HL-60/S4 (cell line): ENCODE measurements around the gene STMN3.
"Not testable (repeated sequence)": the region's sequence is repeated elsewhere in the genome, so short reads cannot be mapped to it uniquely, and the experiment has no call there.

Experiments
- in situ Hi-C: fragments of 300-500 bp; cut with MboI; formaldehyde crosslinking; loops from 2 replicates; pipeline ENCODE4 v1.14.3; 2022; ENCODE audit warnings: low sequenced_read_pairs

The STMN3 gene

GRCh38 chr20:63657937-63658748 lies 4.9 kb upstream of the STMN3 start, which contains the start of gene RTEL1:
TSS of gene RTEL1 (plus strand) at chr20:63658312. CDS start at chr20:63659403, 1,091 bp downstream.
- in situ Hi-C loops = no loop called here

GRCh38 chr20:63657260-63657936 lies 4.2 kb upstream of the STMN3 start:
- in situ Hi-C loops = no loop called here

- in situ Hi-C loops = no loop called here
Measured at GRCh38 chr20:63656451-63656850, 3.2 kb upstream of the STMN3 start.

- in situ Hi-C loops = no loop called here
Measured at GRCh38 chr20:63655249-63655648, 2.0 kb upstream of the STMN3 start.

- in situ Hi-C loops = no loop called here
Measured at GRCh38 chr20:63653974-63654668, 897 bp upstream of the STMN3 start.

- in situ Hi-C loops = no loop called here
Measured at GRCh38 chr20:63652192-63652980, 838 bp downstream of the STMN3 start.

- in situ Hi-C loops = no loop called here
Measured at GRCh38 chr20:63651942-63652191, 1.4 kb downstream of the STMN3 start.

- in situ Hi-C loops = not testable (repeated sequence)
Measured at GRCh38 chr20:63650486-63650885, 2.7 kb downstream of the STMN3 start.

- in situ Hi-C loops = no loop called here
Measured at GRCh38 chr20:63648895-63649589, 4.2 kb downstream of the STMN3 start.

GRCh38 chr20:63648190-63648589 lies 5.0 kb downstream of the STMN3 start:
- in situ Hi-C loops = no loop called here

- in situ Hi-C loops = no loop called here
Measured at GRCh38 chr20:63645218-63645617, 8.0 kb downstream of the STMN3 start.

GRCh38 chr20:63643946-63644345 lies 9.3 kb downstream of the STMN3 start:
- in situ Hi-C loops = no loop called here

- in situ Hi-C loops = no loop called here
Measured at GRCh38 chr20:63643499-63643898, 9.7 kb downstream of the STMN3 start.

- in situ Hi-C loops = no loop called here
Measured at GRCh38 chr20:63642527-63643247, 10.5 kb downstream of the STMN3 start.

- in situ Hi-C loops = no loop called here
Measured at GRCh38 chr20:63641792-63642523, 11.3 kb downstream of the STMN3 start.

GRCh38 chr20:63641146-63641791 lies 12.0 kb downstream of the STMN3 start:
- in situ Hi-C loops = no loop called here

GRCh38 chr20:63640686-63641085 lies 12.5 kb downstream of the STMN3 start:
- in situ Hi-C loops = not testable (repeated sequence)

- in situ Hi-C loops = no loop called here
Measured at GRCh38 chr20:63640086-63640485, 13.1 kb downstream of the STMN3 start.
